ENCODE measurements around the gene TMPO.
"Not testable (repeated sequence)": the region's sequence is repeated elsewhere in the genome, so short reads cannot be mapped to it uniquely, and the experiment has no call there.

Gene TMPO

GRCh38 chr12:98511806-98512205 is 3.6 kb upstream of the TMPO start:
- not testable (repeated sequence) for DNase-seq

- DNase-seq = no peak
Observed at GRCh38 chr12:98513379-98514322, 1.7 kb upstream of the TMPO start.

GRCh38 chr12:98514982-98515286 is 456 bp upstream of the TMPO start:
- DNase-seq = no peak

- no peak for DNase-seq
Observed at GRCh38 chr12:98516111-98516873, 902 bp downstream of the TMPO start.

DNA sequence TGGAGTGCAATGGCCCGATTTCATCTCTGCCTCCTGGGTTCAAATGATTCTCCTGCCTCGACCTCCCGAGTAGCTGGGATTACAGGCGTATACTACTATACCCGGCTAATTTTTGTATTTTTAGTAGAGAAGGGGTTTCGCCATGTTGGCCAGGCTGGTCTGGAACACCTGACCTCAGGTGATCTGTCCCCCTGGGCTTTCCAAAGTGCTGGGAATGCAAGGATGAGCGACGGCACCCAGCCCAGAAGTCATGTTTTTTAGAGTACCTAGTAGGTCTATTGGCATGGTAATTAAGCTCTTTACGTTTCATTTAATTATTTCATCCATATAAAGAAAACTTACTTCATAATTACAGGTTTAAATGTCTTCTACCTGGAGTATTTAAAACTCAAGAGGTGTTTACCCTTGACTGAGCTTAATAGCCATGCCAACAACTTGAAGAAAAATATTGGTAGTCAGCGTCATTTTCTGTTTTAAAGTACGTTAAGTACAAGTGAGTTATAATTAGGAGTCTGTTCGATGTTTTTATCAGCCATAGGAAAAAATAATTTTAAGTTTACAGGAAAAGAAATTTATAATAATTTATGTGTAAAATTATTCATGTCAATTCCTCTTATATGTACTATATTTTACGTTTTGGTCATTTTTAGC is 4.0 kb downstream of the TMPO start:
- DNase-seq = no peak

GRCh38 chr12:98530068-98530467 is 14.7 kb downstream of the TMPO start:
- DNase-seq = no peak

DNA sequence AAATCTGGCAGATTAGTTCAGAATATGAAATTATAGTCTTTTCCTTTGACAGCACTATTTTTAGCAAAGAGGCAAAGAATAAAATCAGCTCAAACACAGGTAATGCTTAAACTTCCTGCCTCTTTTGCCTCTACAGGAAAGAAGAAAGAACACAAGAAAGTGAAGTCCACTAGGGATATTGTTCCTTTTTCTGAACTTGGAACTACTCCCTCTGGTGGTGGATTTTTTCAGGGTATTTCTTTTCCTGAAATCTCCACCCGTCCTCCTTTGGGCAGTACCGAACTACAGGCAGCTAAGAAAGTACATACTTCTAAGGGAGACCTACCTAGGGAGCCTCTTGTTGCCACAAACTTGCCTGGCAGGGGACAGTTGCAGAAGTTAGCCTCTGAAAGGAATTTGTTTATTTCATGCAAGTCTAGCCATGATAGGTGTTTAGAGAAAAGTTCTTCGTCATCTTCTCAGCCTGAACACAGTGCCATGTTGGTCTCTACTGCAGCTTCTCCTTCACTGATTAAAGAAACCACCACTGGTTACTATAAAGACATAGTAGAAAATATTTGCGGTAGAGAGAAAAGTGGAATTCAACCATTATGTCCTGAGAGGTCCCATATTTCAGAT is 17.4 kb downstream of the TMPO start:
- DNase-seq = no peak

DNA sequence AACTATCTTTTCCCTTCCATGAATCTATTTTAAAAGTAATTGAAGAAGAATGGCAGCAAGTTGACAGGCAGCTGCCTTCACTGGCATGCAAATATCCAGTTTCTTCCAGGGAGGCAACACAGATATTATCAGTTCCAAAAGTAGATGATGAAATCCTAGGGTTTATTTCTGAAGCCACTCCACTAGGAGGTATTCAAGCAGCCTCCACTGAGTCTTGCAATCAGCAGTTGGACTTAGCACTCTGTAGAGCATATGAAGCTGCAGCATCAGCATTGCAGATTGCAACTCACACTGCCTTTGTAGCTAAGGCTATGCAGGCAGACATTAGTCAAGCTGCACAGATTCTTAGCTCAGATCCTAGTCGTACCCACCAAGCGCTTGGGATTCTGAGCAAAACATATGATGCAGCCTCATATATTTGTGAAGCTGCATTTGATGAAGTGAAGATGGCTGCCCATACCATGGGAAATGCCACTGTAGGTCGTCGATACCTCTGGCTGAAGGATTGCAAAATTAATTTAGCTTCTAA is 18.4 kb downstream of the TMPO start:
- no peak for DNase-seq

DNA sequence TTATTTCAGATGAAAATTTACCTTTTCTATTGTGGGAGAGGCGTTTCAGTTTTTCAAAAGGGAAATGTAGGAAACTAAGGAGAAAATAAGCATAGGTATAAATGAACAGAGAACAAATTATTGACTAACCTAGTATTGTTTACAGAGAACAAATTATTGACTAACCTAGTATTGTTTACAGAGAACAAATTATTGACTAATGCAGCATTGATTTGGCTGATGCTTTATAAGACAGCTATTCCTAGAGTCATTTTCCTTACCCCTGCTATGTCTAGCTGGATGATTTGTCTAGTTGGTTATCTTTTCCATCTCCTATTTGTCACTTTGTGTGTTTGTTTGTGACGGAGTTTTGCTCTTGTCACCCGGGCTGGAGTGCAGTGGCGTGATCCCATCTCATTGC is 22.6 kb downstream of the TMPO start:
- DNase-seq = no peak

- DNase-seq = no peak
Observed at GRCh38 chr12:98543701-98544100, 28.3 kb downstream of the TMPO start.

GRCh38 chr12:98544751-98545150 is 29.4 kb downstream of the TMPO start:
- no peak for DNase-seq

DNA sequence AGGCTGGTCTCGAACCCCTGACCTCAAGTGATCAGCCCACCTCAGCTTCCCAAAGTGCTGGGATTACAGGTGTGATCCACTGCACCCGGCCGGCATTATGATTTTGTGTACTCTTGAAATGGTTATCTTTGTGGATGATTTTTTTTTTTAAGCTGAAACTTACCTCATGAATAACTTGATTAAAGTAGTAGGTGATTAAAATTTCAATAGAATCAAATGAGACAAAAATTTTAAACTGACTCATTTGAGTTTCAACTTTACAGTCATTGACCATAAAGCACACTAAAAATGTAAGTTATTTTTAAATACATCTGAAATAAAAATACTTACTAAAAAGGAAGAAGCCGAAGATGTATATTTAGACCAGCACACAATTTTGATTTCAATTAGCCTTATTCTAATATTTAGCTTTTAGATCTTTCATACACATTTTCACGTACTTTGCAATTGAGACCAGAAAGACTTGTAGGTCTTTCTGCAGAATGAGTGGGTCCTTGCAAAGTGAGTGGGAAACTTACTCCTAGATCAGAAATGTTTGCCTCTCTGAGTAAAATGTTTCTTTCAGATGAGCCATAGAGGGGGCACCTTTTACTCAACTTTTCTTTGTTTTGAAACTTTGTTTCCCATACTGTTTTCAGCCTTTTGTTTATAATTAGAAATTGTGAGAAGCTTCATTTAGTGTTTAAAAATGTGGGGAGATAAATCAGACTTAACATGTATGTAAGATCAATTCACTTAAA is 34.2 kb downstream of the TMPO start:
- no peak for DNase-seq

- no peak for DNase-seq
Observed at GRCh38 chr12:98551787-98552186, 36.4 kb downstream of the TMPO start.

GRCh38 chr12:98558097-98558496 is 42.7 kb downstream of the TMPO start:
- DNase-seq = not testable (repeated sequence)

DNA sequence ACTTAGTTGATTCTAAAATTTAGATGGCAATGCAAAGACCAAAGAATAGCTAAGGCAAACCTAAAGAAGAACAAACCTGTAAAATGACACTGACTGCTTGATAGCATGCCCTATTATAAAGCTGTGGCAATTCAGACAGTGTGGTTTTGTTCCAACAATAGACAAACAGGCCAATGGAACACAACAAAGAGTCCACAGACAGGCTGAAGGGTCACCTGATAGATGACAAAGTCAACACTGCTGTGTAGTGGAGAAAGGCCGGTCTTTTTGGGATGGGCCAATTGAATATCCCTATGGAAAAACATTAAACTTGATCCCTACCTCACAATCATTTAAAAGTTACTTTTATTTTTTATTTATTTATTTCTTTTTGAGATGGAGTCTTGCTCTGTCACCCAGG is 44.3 kb downstream of the TMPO start:
- DNase-seq = no peak

DNA sequence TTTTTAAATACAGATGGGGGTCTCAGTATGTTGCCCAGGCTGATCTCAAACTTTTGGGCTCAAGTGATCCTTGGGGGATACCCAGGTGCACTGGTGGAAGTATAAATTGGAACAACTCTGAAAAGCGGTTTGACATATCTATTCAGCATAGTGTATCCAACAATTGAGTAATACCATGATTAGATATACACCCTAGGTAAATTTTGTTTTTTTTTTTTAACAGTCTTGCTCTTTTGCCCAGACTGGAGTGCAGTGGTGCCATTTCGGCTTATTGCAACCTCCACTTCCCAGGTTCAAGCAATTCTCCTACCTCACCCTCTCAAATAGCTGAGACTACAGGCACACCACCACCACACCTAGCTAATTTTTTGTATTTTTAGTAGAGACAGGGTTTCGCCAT is 46.5 kb downstream of the TMPO start:
- DNase-seq = no peak

GRCh38 chr12:98572010-98572409 is 56.6 kb downstream of the TMPO start:
- no peak for DNase-seq

GRCh38 chr12:98574110-98574509 is 58.7 kb downstream of the TMPO start:
- DNase-seq = no peak

DNA sequence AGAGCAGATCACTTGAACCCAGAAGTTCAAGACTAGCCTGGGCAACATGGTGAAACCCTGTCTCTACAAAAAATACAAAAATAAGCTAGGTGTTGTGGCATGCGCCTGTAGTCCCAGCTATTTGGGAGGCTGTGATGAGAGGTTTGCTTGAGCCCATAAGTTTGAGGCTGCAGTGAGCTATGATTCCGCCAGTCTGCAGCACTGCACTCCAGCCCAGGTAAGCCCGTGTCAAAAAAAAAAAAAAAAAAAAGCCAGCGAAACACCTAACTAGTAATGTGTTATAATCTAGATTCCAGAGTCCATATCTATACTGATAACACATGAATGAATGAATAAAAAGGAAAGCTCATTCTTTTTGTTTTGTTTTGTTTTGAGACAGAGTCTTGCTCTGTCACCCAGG is 59.6 kb downstream of the TMPO start:
- no peak for DNase-seq

- not testable (repeated sequence) for DNase-seq
Observed at GRCh38 chr12:98576795-98577194, 61.4 kb downstream of the TMPO start.

DNA sequence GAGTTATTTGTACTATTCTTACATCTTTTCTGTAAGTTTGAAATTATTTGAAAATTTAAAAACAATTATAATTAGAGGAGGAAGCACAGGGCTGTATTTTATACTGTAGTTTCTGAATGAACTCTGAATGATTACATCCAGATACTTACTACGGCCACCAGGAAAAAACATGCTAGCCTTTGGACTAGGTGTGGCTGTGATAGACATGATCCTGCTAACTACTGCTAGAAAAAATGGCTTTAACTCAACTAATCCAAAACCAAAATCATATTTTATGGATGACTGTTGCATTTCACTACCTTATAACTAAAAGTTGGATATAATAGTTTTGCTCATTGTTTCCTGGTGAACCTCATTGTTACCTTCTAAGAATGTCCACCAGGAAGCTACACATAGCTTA is 63.0 kb downstream of the TMPO start:
- DNase-seq = no peak

GRCh38 chr12:98578821-98579220 is 63.4 kb downstream of the TMPO start:
- no peak for DNase-seq

Data from GOT3 (cell line).